ENCODE measurements around the gene FARSA. TPM values are rescaled to one million over a fixed set of nuclear protein-coding genes. Genes with fewer than 3 reads are reported as not detected.
"Not testable (repeated sequence)": the region's sequence is repeated elsewhere in the genome, so short reads cannot be mapped to it uniquely, and the experiment has no call there.

The FARSA gene
- total RNA-seq, 1 experiment from 2014 or later: 59.7 TPM

DNA sequence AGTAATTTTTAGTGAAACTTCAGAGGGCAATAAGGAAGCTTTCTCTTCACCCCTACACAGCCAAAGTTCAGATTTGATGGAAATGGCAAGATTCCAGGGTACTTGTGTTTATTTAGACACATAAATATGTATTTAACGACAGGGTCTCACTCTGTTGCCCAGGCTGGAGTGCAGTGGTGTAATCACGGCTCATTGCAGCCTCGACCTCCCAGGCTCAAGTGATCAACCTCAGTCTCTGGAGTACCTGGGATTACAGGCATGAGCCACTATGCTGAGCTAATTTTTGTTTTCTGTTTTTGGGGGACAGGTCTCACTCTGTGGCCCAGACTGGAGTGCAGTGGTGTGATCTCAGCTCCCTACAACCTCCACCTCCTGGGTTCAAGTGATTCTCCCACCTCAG lies 12.5 kb downstream of the FARSA start:
- no peak for DNase-seq
- Histone ChIP-seq H3K27ac (ENCODE audit: low read length) (no peak overlapping the region), H3K36me3 (ENCODE audit: insufficient read depth, low read length) (peaks cover 9% of the 10 kb centered on the region; the same call in 1 of the 2 replicates)

DNA sequence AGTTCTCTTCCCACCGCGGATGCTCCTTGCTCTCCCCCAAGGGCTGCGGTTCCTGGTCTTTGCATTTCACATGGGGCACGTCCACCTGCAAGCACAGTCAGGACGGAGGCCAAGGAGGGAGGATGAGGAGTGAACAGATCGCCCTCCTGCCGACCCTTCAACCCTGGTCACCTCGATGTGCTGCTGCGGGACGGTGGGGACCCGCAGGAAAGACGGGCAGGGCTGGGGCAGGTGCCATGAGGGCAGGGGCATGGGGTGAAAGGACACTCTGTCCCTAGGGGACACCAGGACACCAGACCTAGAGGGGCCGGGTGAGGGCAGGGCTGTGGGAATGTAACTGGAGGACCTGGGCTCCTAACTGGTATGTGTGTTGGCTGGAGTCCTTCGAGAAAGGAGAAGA lies 15.3 kb downstream of the FARSA start:
- no peaks in the 10 kb centered on the region for H3K9me2 ChIP-seq (replicated peaks; ENCODE audit: insufficient read depth, low read length)
- H3K9me3 ChIP-seq (ENCODE audit: low read length): no peaks in the 10 kb centered on the region
- H3K4me3 ChIP-seq (ENCODE audit: low read length): no peak overlapping the region
- no peaks in the 10 kb centered on the region for H3K79me2 ChIP-seq (ENCODE audit: low read length)
- no peak for DNase-seq
- no peaks in the 10 kb centered on the region for H3K27me3 ChIP-seq (ENCODE audit: low read length)
- peaks cover 8% of the 10 kb centered on the region for H3K4me1 ChIP-seq (ENCODE audit: low read length)
- H3K4me2 ChIP-seq (ENCODE audit: low read depth, low read length, poor library complexity, severe bottlenecking): no peak overlapping the region
- H3K27ac ChIP-seq (ENCODE audit: low read length): no peak overlapping the region
- no peak overlapping the region for H2AFZ ChIP-seq (ENCODE audit: low read length)
- H4K20me1 ChIP-seq (ENCODE audit: insufficient read depth, low read depth, low read length): no peaks in the 10 kb centered on the region
- H3K9ac ChIP-seq (ENCODE audit: low read length): no peak overlapping the region
- peaks cover 7% of the 10 kb centered on the region; the same call in 1 of the 2 replicates for H3K36me3 ChIP-seq (ENCODE audit: insufficient read depth, low read length)

More for the DNA sequence above, 12.5 kb downstream of the FARSA start:
- Histone ChIP-seq H2AFZ (ENCODE audit: low read length) (no peak overlapping the region), H3K9ac (ENCODE audit: low read length) (no peak overlapping the region), H3K9me2 (replicated peaks; ENCODE audit: insufficient read depth, low read length) (no peaks in the 10 kb centered on the region), H3K4me1 (ENCODE audit: low read length) (peaks cover 8% of the 10 kb centered on the region), H4K20me1 (ENCODE audit: insufficient read depth, low read depth, low read length) (no peaks in the 10 kb centered on the region), H3K9me3 (ENCODE audit: low read length) (no peaks in the 10 kb centered on the region), H3K27me3 (ENCODE audit: low read length) (no peaks in the 10 kb centered on the region), H3K4me2 (ENCODE audit: low read depth, low read length, poor library complexity, severe bottlenecking) (no peak overlapping the region), H3K79me2 (ENCODE audit: low read length) (no peaks in the 10 kb centered on the region), H3K4me3 (ENCODE audit: low read length) (no peak overlapping the region)

DNA sequence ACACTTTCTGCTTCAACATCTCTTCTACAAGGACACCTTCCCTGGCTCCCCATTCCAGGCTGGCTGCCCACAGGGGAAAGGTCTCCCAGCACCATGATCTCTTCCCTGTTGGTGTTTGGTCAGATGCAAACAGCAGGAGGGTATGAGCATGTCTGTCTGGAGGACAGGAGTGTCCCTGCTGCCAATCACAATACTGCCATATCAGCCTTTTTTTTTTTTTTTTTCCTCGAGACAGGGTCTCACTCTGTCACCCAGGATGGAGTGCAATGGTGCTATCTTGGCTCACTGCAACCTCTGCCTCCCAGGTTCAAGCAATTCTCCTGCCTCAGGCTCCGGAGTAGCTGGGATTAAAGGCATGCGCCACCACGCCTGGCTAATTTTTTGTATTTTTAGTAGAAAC lies 17.7 kb downstream of the FARSA start:
- DNase-seq; H3K4me2 ChIP-seq (ENCODE audit: low read depth, low read length, poor library complexity, severe bottlenecking); H4K20me1 ChIP-seq (ENCODE audit: insufficient read depth, low read depth, low read length): not testable (repeated sequence)

DNA sequence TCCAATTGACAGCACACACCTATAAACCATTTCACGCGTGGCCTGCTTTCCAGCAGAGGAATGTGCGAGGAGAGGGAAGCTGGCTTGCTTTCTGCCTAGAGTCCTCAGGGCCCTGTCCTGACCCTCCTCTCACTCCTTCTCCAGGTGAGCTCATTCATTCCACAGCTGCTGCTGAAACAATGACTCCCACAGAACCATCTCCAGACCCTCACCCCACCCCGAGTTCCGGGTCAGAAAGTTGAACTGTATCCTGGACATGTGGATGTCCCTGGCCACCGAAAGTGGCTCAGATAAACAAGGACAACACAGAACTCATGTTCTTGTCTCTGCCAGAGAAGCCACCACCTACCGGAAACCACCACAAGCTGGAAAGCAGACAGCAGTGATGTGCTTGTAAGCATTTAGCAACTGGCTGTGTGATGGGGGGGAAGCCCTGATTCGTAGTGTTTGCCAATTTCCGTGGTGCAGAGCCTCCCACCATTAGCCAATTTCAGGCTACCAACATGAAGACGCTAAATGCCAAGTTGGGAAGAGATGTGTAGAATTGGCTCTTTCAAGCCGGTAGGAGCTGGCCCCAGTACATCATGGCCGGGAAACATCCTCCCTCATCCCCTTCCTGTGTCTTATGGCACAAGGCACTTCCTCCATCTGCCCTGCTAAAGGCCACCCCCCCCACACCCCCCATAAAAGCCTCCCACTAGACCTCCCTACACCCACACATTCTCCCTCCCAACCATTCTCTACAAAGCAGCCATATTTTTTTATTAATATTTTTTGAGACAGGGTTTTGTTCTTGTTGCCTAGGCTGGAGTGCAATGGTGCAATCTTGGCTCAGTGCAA lies 19.4 kb downstream of the FARSA start:
- Histone ChIP-seq H3K27me3 (ENCODE audit: low read length) (no peaks in the 10 kb centered on the region), H3K36me3 (ENCODE audit: insufficient read depth, low read length) (no peaks in the 10 kb centered on the region), H3K4me2 (ENCODE audit: low read depth, low read length, poor library complexity, severe bottlenecking) (no peak overlapping the region), H3K79me2 (ENCODE audit: low read length) (no peaks in the 10 kb centered on the region), H3K4me1 (ENCODE audit: low read length) (peaks cover 4% of the 10 kb centered on the region), H2AFZ (ENCODE audit: low read length) (no peak overlapping the region), H3K9ac (ENCODE audit: low read length) (no peak overlapping the region), H3K9me3 (ENCODE audit: low read length) (no peaks in the 10 kb centered on the region), H4K20me1 (ENCODE audit: insufficient read depth, low read depth, low read length) (no peaks in the 10 kb centered on the region), H3K27ac (ENCODE audit: low read length) (no peak overlapping the region), H3K4me3 (ENCODE audit: low read length) (no peak overlapping the region), H3K9me2 (replicated peaks; ENCODE audit: insufficient read depth, low read length) (no peaks in the 10 kb centered on the region)
- no peak for DNase-seq

More for the DNA sequence above, 17.7 kb downstream of the FARSA start:
- H3K4me3 ChIP-seq (ENCODE audit: low read length); H3K9me2 ChIP-seq (replicated peaks; ENCODE audit: insufficient read depth, low read length); H3K27me3 ChIP-seq (ENCODE audit: low read length); H2AFZ ChIP-seq (ENCODE audit: low read length); H3K4me1 ChIP-seq (ENCODE audit: low read length); H3K79me2 ChIP-seq (ENCODE audit: low read length); H3K9ac ChIP-seq (ENCODE audit: low read length); H3K36me3 ChIP-seq (ENCODE audit: insufficient read depth, low read length); H3K27ac ChIP-seq (ENCODE audit: low read length); H3K9me3 ChIP-seq (ENCODE audit: low read length): not testable (repeated sequence)

DNA sequence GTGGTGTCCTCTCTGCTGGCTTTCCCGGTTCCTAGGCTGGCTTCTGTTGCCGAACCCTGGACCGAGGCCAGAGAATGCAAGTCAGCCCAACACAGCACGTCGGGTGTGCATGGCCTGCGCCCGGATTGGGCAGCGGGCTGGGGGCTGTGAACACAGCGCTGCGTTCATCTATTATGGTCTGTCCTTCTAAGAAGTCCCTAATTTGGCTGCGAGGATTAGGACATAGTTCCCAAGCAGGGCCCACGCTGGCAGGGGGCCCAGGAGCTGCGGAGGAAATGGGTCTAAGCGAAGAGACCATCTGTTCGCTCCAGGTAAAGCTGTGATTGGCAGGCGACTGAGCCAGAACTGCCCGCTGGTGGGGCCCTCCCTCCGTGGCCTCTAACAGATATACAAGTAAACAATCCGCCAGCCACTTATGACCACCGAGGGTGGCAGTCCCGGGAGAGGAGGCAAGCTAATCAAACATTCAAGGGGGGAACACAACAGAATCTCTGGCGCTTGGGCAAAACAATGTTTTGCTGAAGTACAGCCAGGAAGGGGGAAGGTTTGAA lies 20.4 kb downstream of the FARSA start:
- Histone ChIP-seq H3K9ac (ENCODE audit: low read length) (no peak overlapping the region), H3K27ac (ENCODE audit: low read length) (no peak overlapping the region), H3K4me2 (ENCODE audit: low read depth, low read length, poor library complexity, severe bottlenecking) (no peak overlapping the region), H3K4me3 (ENCODE audit: low read length) (no peak overlapping the region), H2AFZ (ENCODE audit: low read length) (no peak overlapping the region), H3K9me3 (ENCODE audit: low read length) (no peaks in the 10 kb centered on the region), H3K4me1 (ENCODE audit: low read length) (no peaks in the 10 kb centered on the region), H3K36me3 (ENCODE audit: insufficient read depth, low read length) (no peaks in the 10 kb centered on the region), H3K27me3 (ENCODE audit: low read length) (no peaks in the 10 kb centered on the region), H3K9me2 (replicated peaks; ENCODE audit: insufficient read depth, low read length) (no peaks in the 10 kb centered on the region), H3K79me2 (ENCODE audit: low read length) (no peaks in the 10 kb centered on the region), H4K20me1 (ENCODE audit: insufficient read depth, low read depth, low read length) (no peaks in the 10 kb centered on the region)
- no peak for DNase-seq

DNA sequence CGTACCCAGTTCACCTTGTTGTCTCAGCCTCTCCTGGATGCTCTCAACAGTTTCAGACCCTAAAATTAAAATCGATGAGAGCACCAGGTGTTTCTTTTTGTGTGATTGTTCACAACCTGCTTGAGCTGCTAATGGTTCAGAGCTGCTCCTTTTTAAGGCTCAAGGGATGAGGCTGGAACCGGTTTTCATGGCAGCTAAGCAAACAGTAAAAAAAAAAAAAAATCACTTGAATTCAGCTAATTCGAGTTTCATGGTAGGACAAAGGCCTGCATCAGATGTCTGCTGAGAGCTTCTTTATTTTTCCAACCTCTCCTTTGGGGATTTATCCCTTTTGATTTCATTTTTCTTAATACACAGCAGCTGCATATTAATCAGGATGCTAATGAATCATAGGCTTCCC lies 20.9 kb downstream of the FARSA start:
- no peak for DNase-seq
- Histone ChIP-seq H3K36me3 (ENCODE audit: insufficient read depth, low read length) (no peaks in the 10 kb centered on the region), H2AFZ (ENCODE audit: low read length) (no peak overlapping the region), H3K79me2 (ENCODE audit: low read length) (no peaks in the 10 kb centered on the region), H3K9ac (ENCODE audit: low read length) (no peak overlapping the region), H3K27me3 (ENCODE audit: low read length) (no peaks in the 10 kb centered on the region), H3K27ac (ENCODE audit: low read length) (no peak overlapping the region), H3K4me2 (ENCODE audit: low read depth, low read length, poor library complexity, severe bottlenecking) (no peak overlapping the region), H3K4me1 (ENCODE audit: low read length) (no peaks in the 10 kb centered on the region), H3K9me2 (replicated peaks; ENCODE audit: insufficient read depth, low read length) (no peaks in the 10 kb centered on the region), H3K9me3 (ENCODE audit: low read length) (no peaks in the 10 kb centered on the region), H4K20me1 (ENCODE audit: insufficient read depth, low read depth, low read length) (no peaks in the 10 kb centered on the region), H3K4me3 (ENCODE audit: low read length) (no peak overlapping the region)

DNA sequence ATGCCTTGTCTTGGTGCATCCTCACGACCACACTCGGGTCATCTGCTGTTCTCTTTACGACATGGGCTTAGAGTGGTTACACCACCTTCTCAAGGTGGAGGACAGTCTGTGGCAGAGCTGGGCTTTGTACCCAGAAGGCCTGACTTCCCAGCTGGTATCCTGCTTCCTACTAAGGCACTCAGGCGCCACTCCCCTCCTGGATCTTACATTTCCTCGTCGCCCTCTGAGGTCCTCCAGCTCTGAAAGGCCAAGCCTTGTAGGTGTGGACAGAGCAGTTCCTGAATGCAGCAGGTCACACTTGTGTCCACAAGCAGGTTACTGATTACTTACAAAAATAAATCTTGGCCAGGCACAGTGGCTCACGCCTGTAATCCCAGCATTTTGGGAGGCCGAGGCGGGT lies 26.3 kb downstream of the FARSA start:
- H3K9me2 ChIP-seq (replicated peaks; ENCODE audit: insufficient read depth, low read length): no peaks in the 10 kb centered on the region
- H3K27me3 ChIP-seq (ENCODE audit: low read length): no peaks in the 10 kb centered on the region
- H3K4me2 ChIP-seq (ENCODE audit: low read depth, low read length, poor library complexity, severe bottlenecking): no peak overlapping the region
- H2AFZ ChIP-seq (ENCODE audit: low read length): no peak overlapping the region
- H3K9ac ChIP-seq (ENCODE audit: low read length): no peak overlapping the region
- H3K36me3 ChIP-seq (ENCODE audit: insufficient read depth, low read length): no peaks in the 10 kb centered on the region
- no peaks in the 10 kb centered on the region for H3K79me2 ChIP-seq (ENCODE audit: low read length)
- H3K9me3 ChIP-seq (ENCODE audit: low read length): no peaks in the 10 kb centered on the region
- no peak for DNase-seq
- no peaks in the 10 kb centered on the region for H4K20me1 ChIP-seq (ENCODE audit: insufficient read depth, low read depth, low read length)
- H3K4me1 ChIP-seq (ENCODE audit: low read length): no peaks in the 10 kb centered on the region
- no peak overlapping the region for H3K4me3 ChIP-seq (ENCODE audit: low read length)
- no peak overlapping the region for H3K27ac ChIP-seq (ENCODE audit: low read length)

DNA sequence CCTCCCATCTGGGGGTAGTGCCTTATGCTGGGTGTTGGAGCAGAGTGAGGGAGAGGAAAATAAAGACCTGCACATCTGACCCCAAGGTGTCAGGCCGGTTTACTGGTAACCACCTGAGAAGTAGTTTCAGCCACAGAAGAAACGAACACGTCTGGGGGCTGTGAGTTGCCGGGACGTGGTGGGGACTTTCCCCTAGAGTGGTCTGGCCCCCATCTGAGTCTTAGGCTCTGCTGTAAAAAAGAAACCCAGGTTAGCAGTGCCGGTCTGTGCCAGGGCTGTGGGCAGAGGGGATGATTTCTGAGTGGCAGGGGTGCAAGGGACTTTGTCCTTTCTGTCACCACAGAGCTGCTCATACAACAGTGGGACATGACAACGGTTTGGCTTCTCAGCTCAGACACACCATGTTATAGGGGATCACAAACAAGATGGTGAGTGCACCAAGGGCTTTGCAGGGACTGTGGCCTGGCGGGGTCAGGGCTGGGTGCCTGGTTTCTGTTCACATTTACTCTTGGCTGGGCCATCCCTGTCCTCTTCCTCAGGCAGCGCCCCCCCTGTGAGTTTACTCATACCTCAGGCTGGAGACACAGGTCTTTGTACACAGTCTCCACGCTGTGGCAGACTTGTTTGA lies 33.5 kb downstream of the FARSA start:
- DNase-seq: no peak
- no peaks in the 10 kb centered on the region for H3K27me3 ChIP-seq (ENCODE audit: low read length)
- no peak overlapping the region for H3K4me2 ChIP-seq (ENCODE audit: low read depth, low read length, poor library complexity, severe bottlenecking)
- no peak overlapping the region for H3K4me3 ChIP-seq (ENCODE audit: low read length)
- no peaks in the 10 kb centered on the region for H3K79me2 ChIP-seq (ENCODE audit: low read length)
- H3K4me1 ChIP-seq (ENCODE audit: low read length): no peaks in the 10 kb centered on the region
- no peaks in the 10 kb centered on the region for H4K20me1 ChIP-seq (ENCODE audit: insufficient read depth, low read depth, low read length)
- H3K9ac ChIP-seq (ENCODE audit: low read length): no peak overlapping the region
- no peak overlapping the region for H2AFZ ChIP-seq (ENCODE audit: low read length)
- H3K36me3 ChIP-seq (ENCODE audit: insufficient read depth, low read length): no peaks in the 10 kb centered on the region; the same call in 1 of the 2 replicates
- no peak overlapping the region for H3K27ac ChIP-seq (ENCODE audit: low read length)
- H3K9me3 ChIP-seq (ENCODE audit: low read length): no peaks in the 10 kb centered on the region
- H3K9me2 ChIP-seq (replicated peaks; ENCODE audit: insufficient read depth, low read length): no peaks in the 10 kb centered on the region

Measured in Karpas-422 (cell line).